Germinal center (tissue), 1 donor: Measurements from ENCODE around the gene FES.
"Not testable (repeated sequence)": the region's sequence is repeated elsewhere in the genome, so short reads cannot be mapped to it uniquely, and the experiment has no call there.

Experiments used
- DNase-seq: peaks from one replicate; pipeline ENCODE4 v3.0.0; 2012; ENCODE audit warnings: mixed read lengths, low spot score

FES gene

DNA sequence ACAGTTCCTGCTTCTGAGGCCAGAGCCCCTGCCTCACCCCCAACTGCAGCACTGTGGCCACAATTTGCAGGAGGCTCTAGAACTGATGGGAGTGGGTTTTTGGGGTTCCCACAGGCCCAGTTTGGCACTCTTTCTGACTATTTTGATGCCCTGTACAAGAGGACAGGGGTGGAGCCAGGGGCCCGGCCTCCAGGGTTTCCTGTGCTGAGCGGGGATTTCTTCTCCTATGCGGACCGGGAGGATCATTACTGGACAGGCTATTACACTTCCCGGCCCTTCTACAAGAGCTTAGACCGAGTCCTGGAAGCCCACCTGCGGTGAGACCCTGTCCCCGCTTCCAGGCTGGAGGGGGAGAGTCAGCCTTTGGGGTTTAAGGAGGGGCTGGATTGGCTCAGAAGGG lies 25.7 kb downstream of the FES start:
- no peak for DNase-seq

DNA sequence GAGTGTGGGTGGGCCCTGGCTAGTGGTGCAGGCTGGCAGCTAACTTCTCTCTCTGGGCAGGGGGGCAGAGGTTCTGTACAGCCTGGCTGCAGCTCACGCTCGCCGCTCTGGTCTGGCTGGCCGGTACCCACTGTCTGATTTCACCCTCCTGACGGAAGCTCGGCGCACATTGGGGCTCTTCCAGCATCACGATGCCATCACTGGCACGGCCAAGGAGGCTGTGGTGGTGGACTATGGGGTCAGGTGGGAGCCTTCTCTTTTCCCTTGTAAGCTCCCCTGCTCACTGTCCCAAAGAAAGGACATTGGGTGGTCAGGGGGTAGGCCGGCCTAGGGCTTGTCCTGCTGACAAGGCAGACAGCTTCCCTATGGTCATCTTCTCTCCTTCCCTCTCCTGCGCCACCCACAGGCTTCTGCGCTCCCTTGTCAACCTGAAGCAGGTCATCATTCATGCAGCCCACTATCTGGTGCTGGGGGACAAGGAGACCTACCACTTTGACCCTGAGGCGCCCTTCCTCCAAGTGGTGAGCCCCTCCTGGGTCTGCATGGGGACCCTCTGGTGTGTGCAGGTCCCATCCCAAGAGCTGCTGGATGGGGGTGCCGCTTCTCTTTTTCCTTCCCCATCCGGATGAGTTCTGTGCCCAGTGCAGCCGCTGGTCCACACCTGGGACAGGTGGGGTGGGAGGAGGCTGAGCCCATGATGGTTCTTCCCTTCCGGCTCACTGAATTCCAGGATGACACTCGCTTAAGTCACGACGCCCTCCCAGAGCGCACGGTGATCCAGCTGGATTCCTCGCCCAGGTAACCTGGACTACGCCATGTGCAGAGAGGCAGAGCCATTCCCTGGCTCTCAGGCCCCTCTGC lies 26.4 kb downstream of the FES start:
- no peak for DNase-seq

- no peak for DNase-seq
Measured at GRCh38 chr15:90911302-90911623, 27.0 kb downstream of the FES start.

DNA sequence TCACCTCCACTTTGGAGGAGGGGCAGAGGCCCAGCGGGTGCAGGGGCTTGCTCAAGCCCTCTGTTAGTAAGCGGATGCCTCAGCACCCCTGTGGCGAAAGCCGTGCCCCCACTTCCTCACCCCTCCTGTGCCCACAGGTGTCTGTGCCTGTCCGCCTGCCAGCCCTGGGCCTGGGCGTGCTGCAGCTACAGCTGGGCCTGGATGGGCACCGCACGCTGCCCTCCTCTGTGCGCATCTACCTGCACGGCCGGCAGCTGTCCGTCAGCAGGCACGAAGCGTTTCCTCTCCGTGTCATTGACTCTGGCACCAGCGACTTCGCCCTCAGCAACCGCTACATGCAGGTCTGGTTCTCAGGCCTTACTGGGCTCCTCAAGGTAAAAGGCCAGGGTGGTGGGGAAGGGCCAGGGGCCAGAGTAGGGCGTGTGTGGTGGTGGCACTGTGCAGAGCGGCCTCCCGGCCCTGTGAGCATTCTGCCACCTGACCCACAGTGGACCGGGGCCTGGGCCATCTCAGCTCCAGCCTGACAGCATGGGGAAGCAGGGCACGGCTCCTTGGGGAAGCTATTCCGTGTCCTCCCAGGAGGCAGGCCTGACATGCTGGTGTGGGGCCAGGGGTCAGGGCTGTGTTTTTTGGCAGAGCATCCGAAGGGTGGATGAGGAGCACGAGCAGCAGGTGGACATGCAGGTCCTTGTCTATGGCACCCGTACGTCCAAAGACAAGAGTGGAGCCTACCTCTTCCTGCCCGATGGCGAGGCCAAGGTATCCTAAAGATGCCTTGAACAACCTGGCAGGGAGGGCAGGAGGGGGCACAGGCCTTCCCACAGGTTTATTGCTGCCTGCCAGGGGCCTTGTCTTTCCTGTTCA lies 27.8 kb downstream of the FES start:
- no peak for DNase-seq

DNA sequence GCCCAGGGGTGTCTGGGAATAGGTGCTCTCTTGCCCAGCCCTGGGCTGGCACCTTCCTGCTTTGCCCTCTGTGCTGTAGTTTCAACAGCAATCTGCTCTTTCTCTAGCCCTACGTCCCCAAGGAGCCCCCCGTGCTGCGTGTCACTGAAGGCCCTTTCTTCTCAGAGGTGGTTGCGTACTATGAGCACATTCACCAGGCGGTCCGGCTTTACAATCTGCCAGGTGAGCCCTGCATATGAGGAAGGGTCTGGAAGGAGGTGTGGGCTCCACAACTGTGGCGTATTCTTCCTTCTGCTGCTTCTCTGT lies 28.4 kb downstream of the FES start:
- DNase-seq = no peak

DNA sequence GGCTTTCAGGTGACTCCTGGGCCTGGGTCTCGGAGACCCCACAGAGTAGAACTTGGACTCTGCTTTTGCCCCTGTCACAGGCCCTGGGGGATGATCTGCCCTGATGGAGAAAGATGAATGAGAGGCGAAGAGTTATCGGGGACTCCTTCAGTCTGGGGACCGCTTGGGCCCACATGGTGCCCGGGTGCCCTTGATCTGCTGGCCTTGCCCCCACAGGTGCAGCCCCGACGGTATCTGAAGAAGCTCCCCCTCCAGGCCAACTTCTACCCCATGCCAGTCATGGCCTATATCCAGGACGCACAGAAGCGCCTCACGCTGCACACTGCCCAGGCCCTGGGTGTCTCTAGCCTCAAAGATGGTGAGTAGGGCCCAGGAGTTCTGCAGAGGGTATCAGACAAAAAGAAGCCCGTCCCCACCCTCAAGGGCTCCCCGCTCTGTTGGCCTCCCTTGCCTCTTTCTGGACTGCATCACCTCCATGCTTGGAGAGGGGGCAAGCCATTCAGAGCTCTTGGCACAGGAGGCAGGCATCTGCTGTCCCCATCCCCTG lies 29.2 kb downstream of the FES start:
- DNase-seq = no peak

GRCh38 chr15:90914305-90915080 lies 30.2 kb downstream of the FES start:
- no peak for DNase-seq

DNA sequence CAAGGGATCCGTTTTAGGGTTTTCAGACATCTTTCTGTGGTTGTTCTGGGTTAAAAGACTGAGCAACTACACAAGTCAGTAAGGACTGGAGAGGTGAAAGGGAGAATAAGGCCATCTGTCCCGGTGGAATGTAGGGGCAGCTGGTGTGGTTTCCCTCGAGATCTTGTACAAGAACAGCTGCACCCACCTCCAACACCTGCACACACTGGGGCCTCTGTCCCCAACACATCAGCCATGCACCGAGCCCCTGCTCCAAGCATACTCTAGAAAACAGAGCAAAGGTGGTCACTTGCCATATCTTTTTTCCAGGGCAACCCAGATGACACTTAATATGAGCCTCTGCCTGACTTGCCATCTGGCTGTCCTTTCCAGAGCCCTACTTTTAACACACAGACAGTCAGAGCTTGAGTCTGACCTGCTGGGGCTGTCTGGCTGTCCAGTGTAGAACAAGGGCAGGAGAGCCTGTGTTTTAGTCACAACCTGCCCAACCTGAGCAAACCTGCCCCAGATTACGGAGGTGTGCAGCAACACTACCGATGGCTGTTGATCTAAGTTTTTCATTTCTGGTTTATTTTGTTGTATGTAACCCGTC lies 31.0 kb downstream of the FES start:
- DNase-seq = no peak

DNA sequence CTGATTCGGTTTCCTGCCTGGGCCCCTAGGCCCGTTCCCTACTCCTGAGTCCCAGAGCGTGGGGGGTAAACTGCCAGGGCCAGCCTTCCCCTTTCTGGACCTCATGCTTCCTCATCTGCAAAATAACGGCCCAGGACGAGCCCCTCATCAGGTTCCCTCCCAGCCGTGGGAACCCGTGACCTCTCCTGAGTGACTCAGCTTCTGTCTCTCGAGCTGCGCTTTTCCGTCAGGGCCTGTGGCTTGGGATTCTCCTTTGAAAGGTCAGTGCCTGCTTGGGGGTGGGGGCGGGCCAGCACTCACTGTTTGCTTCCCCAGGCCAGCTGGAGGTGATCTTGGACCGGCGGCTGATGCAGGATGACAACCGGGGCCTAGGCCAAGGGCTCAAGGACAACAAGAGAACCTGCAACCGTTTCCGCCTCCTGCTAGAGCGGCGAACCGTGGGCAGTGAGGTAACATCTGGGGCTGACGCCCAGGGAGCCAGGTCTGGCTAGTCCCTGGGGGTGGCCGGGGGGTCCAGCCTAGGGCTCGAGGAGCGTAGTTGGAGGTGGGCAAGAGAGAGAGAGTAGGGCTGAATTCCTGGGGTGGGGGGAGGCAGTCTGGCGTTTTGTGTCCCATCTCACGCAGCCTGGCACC lies 31.6 kb downstream of the FES start:
- no peak for DNase-seq

DNA sequence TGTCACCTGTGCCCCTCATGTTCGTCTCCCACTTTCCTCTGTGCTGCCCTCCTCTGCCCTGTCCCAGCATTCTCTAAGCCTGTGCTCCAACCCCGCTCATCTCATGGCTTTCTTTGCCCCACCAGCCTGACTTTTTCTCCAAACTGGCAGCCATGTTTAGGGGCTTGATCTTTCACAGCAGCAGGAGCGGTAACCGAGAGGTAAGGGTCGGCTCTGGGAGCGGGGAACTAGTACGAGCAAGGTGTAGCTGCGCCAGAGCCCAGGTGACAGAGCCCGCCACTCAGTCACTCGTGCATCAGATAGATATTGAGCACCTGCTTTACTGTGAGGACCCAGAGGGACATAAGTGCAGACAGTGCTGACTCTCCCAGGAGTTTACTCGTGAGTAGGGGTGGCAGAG lies 32.2 kb downstream of the FES start:
- DNase-seq = no peak

DNA sequence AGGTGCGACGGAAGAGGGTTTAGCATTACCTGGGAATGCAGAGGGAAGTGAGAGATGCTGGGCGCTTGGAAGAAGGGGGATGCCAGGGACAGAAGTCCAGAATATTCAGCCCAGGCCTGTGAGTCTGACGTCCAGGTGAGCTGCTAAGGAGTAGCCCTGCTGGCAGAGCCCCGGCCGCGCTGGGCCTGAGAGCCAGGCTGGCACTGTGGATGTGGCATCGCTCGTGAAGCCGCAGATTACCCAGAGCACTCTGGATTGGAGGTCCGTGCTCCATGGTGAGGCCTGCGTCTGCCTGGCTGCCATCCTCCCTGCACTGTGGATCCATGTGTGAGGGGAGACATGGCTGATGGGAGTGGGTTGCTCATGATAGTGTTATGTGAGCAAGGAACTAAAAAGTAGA lies 33.3 kb downstream of the FES start:
- no peak for DNase-seq

DNA sequence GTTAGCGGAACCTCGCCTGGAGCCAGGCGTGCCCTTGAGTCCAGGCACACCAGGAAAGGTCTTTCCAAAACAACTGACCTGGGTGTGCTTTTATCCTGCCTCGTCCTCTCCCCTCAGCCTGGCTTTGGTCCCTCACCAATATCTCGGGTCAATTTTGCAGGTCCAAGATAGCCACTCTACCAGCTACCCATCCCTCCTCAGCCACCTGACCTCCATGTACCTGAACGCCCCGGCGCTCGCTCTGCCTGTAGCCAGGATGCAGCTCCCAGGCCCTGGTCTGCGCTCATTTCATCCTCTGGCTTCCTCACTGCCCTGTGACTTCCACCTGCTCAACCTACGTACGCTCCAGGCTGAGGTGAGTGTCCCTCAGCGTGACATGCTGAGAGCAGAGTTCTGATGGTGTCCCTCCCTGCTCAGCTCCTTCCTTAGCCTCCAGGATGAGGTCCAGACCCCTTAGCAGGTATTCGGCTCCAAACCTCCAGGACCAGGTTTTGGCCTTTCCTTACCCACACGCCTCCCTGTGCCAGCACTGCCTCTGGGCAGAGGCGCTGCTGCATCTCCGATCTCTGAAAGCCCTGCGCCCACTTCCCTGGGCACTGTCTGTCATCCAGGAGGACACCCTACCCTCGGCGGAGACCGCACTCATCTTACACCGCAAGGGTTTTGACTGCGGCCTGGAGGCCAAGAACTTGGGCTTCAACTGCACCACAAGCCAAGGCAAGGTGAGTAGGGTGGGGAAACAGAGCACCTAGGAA lies 33.9 kb downstream of the FES start:
- no peak for DNase-seq

GRCh38 chr15:90918835-90919234 lies 34.5 kb downstream of the FES start:
- no peak for DNase-seq

- DNase-seq = no peak
Measured at GRCh38 chr15:90921887-90922286, 37.6 kb downstream of the FES start.

DNA sequence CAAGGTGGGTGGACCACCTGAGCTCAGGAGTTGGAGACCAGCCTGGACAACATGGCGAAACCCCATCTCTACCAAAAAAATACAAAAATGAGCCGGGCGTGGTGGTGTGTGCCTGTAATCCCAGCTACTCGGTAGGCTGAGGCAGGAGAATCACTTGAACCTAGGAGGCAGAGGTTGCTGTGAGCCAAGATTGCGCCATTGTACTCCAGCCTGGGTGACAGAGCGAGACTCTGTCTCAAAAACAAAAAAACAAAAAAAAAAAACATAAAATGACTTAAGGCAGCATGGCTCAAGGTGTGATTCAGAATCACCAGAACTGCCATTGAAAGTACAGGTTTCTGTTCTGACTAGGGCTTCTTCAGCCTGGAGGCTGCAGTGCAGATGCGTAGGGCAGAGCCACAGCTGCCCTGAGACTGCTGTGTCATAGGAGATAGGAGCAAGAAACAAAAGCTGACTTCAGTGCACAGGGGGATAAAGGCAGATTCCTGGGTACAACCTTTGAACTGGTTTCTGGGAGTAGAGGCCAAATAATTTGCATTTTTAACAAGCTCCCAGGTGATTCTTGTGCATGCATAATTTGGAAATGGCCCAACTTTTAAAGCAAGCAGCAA lies 38.5 kb downstream of the FES start:
- not testable (repeated sequence) for DNase-seq

DNA sequence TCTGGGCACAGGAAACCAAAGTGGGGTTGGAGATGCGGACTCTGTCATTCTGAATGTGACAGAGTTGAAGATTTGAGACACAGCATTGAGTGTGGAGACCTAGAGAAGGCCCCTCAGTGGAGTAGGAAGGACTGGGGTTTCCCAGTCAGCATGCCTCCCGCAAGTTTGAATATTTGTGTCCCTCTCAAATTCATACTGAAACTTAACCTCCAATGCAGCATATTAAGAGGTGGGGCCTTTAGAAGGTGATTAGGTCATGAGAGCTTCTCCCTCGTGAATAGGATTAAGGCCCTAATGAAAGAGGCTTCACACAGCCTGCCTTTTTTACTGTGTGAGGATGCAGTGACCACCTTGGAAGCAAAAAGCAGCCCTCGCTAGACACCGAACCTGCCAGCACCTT lies 40.1 kb downstream of the FES start:
- no peak for DNase-seq

GRCh38 chr15:90926766-90927165 lies 42.5 kb downstream of the FES start:
- DNase-seq = not testable (repeated sequence)

DNA sequence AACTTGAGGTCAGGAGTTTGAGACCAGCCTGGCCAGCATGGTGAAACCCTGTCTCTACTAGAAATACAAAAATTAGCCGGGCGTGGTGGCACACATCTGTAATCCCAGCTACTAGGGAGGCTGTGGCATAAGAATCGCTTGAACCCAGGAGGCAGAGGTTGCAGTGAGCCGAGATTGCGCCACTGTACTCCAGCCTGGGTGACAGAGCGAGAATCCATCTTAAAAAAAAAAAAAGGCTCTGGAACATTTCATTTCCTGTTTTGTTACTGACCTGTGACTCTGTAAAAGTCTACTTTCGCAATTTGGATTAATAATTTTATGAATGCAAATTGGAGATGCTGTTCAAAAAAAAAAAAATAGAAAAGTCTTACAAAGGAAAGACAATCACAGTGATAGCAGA lies 43.8 kb downstream of the FES start:
- not testable (repeated sequence) for DNase-seq

GRCh38 chr15:90929246-90930019 lies 45.1 kb downstream of the FES start:
- DNase-seq = no peak
